ENCODE measurements around the gene IGSF23.
"Not testable (repeated sequence)": the region's sequence is repeated elsewhere in the genome, so short reads cannot be mapped to it uniquely, and the experiment has no call there.

DNA sequence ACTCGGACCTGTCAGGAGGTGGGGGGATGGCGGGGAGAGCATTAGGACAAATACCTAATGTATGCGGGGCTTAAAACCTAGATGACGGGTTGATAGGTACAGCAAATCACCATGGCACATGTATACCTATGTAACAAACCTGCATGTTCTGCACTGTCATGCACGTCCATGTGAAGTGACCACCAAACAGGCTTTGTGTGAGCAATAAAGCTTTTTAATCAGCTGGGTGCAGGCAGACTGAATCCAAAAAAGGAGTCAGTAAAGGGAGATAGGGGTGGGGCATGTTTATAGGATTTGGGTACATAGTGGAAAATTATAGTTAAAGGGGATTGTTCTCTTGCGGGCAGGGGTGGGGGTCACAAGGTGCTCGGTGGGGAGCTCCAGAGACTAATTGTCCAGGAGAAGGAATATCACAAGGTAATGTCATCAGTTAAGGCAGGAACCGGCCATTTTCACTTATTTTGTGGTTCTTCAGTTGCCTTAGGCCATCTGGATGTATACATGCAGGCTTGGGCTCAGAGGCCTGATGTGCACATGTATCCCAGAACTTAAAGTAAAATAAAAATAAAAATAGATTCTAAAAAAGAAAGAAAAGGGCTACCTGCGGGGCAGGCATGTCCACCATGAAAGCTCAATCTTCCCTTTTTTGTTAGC lies 21.9 kb upstream of the IGSF23 start:
- TF ChIP-seq, protein P1, sequence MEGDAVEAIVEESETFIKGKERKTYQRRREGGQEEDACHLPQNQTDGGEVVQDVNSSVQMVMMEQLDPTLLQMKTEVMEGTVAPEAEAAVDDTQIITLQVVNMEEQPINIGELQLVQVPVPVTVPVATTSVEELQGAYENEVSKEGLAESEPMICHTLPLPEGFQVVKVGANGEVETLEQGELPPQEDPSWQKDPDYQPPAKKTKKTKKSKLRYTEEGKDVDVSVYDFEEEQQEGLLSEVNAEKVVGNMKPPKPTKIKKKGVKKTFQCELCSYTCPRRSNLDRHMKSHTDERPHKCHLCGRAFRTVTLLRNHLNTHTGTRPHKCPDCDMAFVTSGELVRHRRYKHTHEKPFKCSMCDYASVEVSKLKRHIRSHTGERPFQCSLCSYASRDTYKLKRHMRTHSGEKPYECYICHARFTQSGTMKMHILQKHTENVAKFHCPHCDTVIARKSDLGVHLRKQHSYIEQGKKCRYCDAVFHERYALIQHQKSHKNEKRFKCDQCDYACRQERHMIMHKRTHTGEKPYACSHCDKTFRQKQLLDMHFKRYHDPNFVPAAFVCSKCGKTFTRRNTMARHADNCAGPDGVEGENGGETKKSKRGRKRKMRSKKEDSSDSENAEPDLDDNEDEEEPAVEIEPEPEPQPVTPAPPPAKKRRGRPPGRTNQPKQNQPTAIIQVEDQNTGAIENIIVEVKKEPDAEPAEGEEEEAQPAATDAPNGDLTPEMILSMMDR (IDR thresholded peaks at IDR 0.05; ENCODE audit: low read depth, low read length, poor library complexity, severe bottlenecking) = not testable (repeated sequence)
- TF ChIP-seq EZH2phosphoT487 (IDR thresholded peaks at IDR 0.05; ENCODE audit: borderline replicate concordance, low read length) = not testable (repeated sequence)

Measured in DOHH2 (cell line).